EL (cell line): Measurements from ENCODE around the gene MAPK4.
"Not testable (repeated sequence)": the region's sequence is repeated elsewhere in the genome, so short reads cannot be mapped to it uniquely, and the experiment has no call there.

Source experiments
- DNase-seq: peaks from one replicate; pipeline ENCODE4 v3.0.0-alpha.2; 2016

Gene MAPK4

GRCh38 chr18:50559752-50560680 is at the start of gene MAPK4:
TSS of gene MAPK4 (plus strand) at chr18:50560087. CDS start at chr18:50663959, 103,872 bp downstream.
- DNase-seq = no peak

DNA sequence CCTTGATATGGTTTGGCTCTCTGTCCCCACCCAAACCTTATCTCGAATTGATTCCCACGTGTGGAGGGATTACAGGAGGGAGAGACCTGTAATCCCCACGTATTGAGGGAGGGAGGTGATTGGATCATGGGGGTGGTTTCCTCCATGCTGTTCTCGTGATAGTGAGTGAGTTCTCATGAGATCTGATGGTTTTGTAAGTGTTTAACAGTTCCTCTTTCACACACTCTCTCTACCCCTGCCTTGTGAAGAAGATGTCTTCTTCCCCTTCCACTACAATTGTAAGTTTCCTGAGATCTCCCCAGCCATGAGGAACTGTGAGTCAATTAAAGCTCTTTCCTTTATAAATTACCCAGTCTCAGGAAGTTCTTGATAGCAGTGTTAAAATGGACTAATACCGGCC is 42.6 kb upstream of the MAPK4 start:
- not testable (repeated sequence) for DNase-seq

DNA sequence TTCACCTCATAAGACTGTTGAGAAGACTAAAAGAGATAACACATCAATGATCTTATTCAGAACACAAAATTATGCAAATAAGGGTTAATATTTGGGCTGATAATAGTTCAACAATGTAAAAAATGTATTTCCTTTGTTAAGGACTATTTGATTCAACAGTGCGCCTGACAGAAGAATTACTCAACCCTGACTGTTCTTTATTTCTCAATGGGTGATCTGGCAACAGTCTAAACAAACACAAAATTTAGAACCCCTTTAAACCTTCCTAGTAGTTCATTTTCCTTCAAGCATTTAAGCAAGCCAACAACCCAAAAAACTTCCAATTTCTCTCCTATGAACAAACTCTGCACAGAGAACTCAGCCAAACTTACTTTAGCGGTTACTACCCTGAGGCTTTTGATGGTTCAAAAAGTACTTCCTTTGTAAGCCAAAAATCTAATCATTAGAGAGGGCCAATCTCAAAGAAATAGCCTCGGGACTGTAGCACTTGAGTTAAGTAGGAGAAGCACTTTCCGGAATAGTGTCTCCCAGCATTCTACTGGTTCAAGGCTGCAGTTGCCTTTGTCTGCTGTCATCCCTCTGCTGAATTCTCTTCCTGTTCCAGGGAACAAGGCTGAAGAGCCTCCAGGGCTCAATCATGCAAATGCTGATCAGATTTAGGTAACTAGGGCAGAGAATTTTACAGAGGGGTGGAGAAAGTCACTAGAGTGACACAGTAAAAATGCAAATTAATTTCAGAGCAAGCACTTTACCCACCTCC is 40.9 kb upstream of the MAPK4 start:
- no peak for DNase-seq

DNA sequence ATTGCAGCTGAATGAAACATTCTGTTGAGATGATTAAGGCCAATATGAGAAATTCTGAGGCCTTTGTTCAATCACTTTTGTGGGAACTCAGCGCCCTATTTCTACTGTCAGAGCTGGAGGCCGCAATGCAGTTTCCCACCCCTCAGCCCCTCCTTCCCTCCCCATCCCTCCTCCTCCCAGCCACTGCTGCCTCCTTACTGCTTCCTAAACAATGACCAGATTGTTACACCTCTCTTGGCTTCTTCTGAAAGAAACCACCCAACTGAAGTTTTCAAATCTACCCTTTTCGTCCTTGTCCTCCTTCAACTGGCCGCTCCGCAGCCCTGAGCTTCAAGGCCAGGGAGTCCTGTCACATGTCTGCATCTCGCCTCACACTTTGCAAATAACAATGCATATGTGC is 36.7 kb upstream of the MAPK4 start:
- DNase-seq = no peak

DNA sequence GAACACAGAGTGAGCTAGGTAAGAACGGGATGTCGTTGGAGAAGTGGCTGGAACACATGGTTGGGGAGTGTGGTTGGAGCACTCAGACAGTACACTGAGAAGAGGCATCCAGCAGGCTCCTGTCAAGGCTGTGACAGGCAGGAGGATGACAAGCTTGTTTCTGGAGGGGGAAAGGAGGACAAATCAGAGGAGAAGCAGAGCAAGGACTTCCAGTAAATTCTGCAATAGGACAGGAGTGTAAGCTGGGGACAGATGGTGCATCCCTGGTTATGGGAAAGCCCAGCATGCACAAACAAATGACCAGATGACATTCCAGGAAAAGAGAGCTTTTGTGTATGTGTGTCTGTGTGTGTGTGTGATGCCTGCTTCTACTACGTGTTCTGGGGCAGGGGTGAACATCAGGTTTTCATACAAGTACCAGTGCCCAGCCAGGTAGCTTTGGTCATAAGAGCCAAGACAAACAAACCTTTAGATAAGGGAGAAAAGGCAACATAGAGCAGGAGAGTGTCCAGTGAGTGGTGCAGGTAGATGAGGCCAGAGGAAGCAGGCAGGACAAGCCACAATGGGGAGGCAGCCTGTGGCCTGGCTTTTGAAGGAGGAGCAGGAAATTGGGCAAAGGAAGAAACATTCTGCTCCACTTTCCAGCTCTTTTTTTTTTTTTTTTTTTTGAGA is 32.1 kb upstream of the MAPK4 start:
- no peak for DNase-seq

DNA sequence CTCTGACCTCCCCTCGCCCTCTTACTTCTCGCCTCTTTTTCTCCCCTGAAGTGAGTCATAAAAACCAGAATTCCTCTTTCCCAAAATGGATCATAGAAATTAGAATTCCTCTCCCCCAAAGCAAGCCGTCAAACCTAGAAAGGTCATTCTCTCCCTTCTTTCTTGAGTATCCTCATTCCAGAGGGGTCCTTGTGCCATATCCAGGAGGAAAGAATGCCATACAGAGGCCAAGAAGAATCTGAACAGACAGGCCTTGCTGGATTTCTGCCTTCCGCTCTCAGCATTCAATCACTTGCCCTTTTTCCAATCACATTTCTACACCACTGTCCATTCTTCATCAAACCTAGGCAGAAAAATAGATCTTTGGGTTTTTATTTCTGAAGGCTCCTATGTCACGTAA is 31.1 kb upstream of the MAPK4 start:
- DNase-seq = no peak

- not testable (repeated sequence) for DNase-seq
These were observed 26.1 kb upstream of the MAPK4 start for GRCh38 chr18:50533822-50534221.

GRCh38 chr18:50544476-50544875 is 15.4 kb upstream of the MAPK4 start:
- not testable (repeated sequence) for DNase-seq

DNA sequence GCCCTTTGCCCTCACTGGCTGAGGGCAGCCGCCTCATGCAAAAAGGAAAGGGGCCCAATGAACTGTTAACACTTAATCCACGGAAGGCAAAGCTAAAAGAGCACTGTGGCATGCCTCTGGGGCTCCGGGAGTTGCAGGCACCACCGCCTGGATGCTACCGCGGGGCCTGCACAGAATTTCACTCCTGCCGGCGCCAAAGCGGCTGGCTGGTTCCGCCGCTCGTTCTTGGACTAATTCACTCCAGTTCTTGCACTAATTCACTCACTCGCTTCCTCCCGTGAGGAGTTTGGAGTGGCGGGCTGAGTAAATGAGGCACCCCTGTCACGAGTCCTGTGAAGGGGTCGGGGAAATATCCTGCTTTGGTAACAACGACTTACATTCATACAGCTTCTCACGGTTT is 14.0 kb upstream of the MAPK4 start:
- DNase-seq = no peak

DNA sequence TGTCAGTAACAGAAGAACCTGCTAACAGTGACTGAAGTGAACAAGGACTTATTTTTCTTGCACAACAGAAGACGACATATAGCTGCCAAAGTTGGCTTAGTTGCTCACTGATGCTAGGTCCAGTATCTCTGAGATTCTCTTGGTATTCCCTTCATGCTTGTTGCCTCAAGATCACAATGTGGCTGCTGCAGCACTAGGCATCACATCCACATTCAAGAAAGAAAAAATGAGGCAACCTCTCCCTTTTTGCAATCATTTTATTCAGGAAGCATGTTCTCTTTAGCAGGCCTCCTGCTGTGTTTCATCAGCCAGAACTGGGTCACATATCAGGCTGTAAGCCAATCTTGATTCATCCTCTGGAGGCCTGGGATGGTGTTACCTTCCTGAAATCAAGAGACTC is 11.7 kb upstream of the MAPK4 start:
- no peak for DNase-seq

- not testable (repeated sequence) for DNase-seq
These were observed 8.2 kb upstream of the MAPK4 start for GRCh38 chr18:50551651-50552050.

DNA sequence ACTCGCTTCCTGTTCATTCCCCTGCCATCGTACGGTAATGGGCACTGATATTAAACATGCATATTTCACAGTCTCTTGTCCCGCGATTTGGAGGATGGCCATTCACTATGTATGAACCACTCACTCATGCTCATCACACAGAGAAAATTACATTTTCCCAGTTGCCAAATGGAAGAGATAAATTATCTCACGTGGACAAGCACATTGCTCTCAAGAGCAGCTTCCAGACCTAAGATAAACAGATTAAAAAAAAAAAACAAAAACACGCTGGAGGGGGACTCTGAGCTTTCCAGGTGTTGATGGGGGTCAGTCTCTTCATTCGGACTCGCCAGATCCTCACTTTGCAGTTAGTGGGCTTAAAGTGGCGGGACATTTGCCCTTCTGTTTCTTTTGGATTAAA is 1.7 kb upstream of the MAPK4 start:
- DNase-seq = no peak

GRCh38 chr18:50558948-50559751 is 737 bp upstream of the MAPK4 start:
- no peak for DNase-seq

DNA sequence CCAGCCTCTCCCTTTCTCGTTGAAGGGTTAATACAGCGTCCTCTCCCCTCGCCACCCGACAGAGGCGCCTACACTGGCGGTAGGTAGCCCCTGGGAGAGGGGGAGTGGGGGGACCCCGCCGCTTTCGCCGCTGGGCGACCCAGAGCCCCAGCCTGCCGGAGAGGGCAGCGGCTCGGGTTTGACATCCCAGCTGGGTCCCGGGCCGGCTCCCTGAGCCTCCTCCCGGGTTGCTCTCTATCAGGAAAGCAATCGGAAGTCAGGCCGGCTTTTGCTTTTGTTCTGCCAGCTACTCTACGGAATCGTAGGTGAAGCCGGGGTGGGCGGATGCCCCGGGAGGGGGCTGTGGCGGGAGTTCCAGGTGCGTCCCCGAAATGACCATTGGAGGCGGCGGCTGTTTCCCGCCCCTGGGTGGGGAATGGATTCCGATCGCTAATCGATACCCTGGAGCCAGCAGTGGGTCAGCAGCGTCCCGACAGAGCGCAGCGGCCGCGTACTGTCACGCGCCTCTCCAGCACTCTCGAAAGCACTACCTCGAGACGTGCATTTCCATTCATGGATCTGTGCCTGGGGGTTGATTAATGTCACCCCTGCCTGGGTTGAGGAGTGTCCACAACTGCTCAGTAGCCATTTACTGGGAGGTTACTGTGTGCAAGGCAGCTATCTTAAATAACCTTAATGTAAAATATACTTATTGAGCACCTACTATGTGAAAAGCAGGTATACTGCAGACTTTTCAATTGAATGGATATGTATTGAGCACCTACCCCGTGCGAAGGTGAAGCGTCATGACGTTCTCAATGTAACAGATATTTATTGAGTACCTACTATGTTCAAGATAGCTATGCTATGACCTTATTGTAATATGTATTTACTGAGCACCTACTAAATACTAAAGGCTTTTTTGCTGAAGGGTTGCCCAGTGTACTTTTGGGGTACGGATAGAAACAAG is 1.1 kb downstream of the MAPK4 start:
- DNase-seq = no peak

DNA sequence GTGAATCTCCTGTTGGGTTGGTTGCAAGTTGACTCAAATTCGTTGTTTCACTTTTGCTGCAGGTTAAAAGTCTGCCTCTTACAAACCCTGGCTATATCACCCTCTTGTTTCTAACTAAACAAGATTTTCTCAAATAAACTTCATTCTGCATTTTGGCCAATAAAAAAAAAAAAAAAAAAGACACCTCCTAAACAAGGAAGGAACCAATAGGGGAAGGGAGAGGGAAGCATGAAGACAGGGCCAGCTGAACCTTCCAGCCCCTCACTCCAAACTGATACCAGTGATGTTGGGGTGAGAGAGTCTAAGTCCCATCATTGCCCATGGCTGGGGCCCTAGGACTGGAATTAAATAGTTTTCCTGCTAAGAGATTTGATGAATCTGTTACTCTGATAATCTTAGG is 2.4 kb downstream of the MAPK4 start:
- DNase-seq = not testable (repeated sequence)

- DNase-seq = no peak
These were observed 2.8 kb downstream of the MAPK4 start for GRCh38 chr18:50562686-50563085.

DNA sequence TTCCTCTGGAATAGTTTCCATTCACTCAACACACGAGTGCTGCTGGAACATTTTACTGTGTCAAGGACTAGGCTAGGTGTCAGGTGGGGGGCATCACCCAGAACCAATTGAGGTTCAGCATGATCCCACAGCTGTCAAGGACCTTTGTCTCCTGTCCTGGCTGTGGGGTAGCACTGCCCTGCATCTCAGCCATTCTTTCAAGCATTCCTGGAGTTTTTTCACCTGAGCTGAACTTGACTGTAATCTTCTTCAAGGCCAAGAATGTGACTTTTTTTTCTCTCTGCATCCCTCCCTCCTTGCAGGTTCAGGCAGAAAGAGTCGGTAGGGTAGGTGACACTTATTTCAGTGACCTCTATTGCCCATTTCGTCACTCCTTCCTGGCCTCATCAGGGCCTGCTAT is 3.5 kb downstream of the MAPK4 start:
- no peak for DNase-seq

- no peak for DNase-seq
These were observed 10.0 kb downstream of the MAPK4 start for GRCh38 chr18:50569930-50570329.

- DNase-seq = no peak
These were observed 11.7 kb downstream of the MAPK4 start for GRCh38 chr18:50571606-50572005.

DNA sequence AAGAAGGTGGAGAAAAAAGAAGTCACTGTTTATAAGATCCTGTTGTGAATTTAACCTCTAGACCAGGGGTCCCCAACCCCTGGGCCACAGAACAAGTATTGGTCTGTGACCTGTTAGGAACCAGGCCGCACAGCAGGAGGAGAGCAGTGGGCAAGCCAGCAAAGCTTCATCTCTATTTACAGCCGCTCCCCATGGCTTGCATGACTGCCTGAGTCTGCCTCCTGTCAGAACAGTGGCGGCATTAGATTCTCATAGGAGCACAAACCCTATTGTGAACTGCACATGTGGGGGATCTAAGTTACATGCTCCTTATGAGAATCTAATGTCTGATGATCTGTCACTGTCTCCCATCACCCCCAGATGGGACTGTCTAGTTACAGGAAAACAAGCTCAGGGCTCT is 13.3 kb downstream of the MAPK4 start:
- DNase-seq = not testable (repeated sequence)

DNA sequence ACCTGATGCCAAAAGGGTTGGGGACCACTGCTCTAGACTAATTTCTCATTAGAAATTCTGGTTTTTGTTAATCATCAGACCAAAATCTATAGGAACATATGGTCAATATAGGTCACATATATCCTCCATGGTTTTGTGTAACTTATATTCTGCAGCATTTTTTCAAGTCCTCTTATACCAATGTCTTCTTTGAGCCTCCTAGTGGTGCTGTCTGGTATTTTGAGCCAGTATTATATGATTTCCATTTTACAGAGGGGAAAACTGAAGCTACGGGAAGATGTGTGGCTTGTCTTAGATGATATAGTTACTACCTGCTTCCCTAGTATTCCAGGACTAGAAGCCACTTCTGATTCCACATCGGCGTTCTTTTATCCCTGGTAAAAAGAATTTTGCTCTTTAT is 13.8 kb downstream of the MAPK4 start:
- no peak for DNase-seq
